IMR-90 (cell line): Measurements from ENCODE around the gene SFT2D2. TPM values are rescaled to one million over a fixed set of nuclear protein-coding genes. Genes with fewer than 3 reads are reported as not detected.

Experiments used
- ATAC-seq: fragments of 200-7000 bp; cut with Tn5 transposase; 2 replicates; pipeline ENCODE4 v1.9.1; 2020; ENCODE audit warnings: low read depth, mild to moderate bottlenecking, moderate library complexity
- BruUV-seq: library from RNA; stranded (reverse); fragments of 400-500 nt; replicated peaks from 2 replicates; lab custom pipeline; 2021; lab: Mats Ljungman, UMichigan
- CTCF ChIA-PET: fragments of 300-600 bp; formaldehyde crosslinking; extraction: SDS; loops from one replicate; lab custom pipeline; 2021; ENCODE audit warnings: antibody characterized with exemption; lab: Yijun Ruan, JAX
- POLR2A ChIA-PET: fragments of 300-600 bp; sonication (Branson Sonifier 250); formaldehyde crosslinking; loops from one replicate; lab custom pipeline; 2022; ENCODE audit warnings: antibody characterized with exemption; ENCODE audit not compliant: unreplicated experiment; lab: Charles Lee
- DNase-seq: peaks from one replicate; pipeline ENCODE4 v3.0.0; 2013
- H2AFZ ChIP-seq: replicated peaks from 2 replicates; pipeline ENCODE3; 2013; ENCODE audit warnings: low read length, mild to moderate bottlenecking; ENCODE audit not compliant: poor library complexity
- H2AK5ac ChIP-seq: 2 replicates; pipeline ENCODE4 v1.6.1; 2013; ENCODE audit warnings: low read depth, low read length, inconsistent platforms
- H2AK9ac ChIP-seq: replicated peaks from 2 replicates; pipeline ENCODE3; 2013; ENCODE audit warnings: mild to moderate bottlenecking, low read depth, low read length, moderate library complexity; ENCODE audit not compliant: poor library complexity
- H2BK120ac ChIP-seq: 2 replicates; pipeline ENCODE4 v1.6.1; 2013; ENCODE audit warnings: low read depth, low read length, inconsistent platforms
- H2BK15ac ChIP-seq: 3 replicates; pipeline ENCODE4 v1.6.1; 2013; ENCODE audit warnings: low read depth, low read length, inconsistent platforms
- H2BK20ac ChIP-seq: 2 replicates; pipeline ENCODE4 v1.6.1; 2013; ENCODE audit warnings: low read depth, mild to moderate bottlenecking, inconsistent platforms, low read length, moderate library complexity
- H2BK5ac ChIP-seq: 2 replicates; pipeline ENCODE4 v1.6.1; 2013; ENCODE audit warnings: mild to moderate bottlenecking, low read depth, low read length, inconsistent platforms; ENCODE audit not compliant: poor library complexity, severe bottlenecking
- H3K14ac ChIP-seq: replicated peaks from 2 replicates; pipeline ENCODE4 v1.6.1; 2013; ENCODE audit warnings: low read depth, low read length, inconsistent platforms
- H3K18ac ChIP-seq: 2 replicates; pipeline ENCODE4 v1.6.1; 2013; ENCODE audit warnings: low read depth, low read length, control low read depth
- H3K23ac ChIP-seq: 2 replicates; pipeline ENCODE4 v1.6.1; 2013; ENCODE audit warnings: low read depth, low read length, inconsistent platforms
- H3K27ac ChIP-seq: 2 replicates; pipeline ENCODE4 v1.5.1; 2013; ENCODE audit warnings: mild to moderate bottlenecking, control low read depth, low read length; ENCODE audit not compliant: insufficient read depth
- H3K27me3 ChIP-seq: 2 replicates; pipeline ENCODE4 v1.6.1; 2013; ENCODE audit warnings: low read length; ENCODE audit not compliant: control insufficient read depth, insufficient read depth
- H3K36me3 ChIP-seq: 2 replicates; pipeline ENCODE4 v1.6.1; 2013; ENCODE audit warnings: low read length, mixed read lengths; ENCODE audit not compliant: control insufficient read depth, insufficient read depth
- H3K4ac ChIP-seq: 2 replicates; pipeline ENCODE4 v1.6.1; 2013; ENCODE audit warnings: low read depth, low read length, inconsistent platforms
- H3K4me1 ChIP-seq: 2 replicates; pipeline ENCODE4 v1.6.1; 2013; ENCODE audit warnings: low read length, mixed read lengths; ENCODE audit not compliant: control insufficient read depth, insufficient read depth
- H3K4me2 ChIP-seq: 2 replicates; pipeline ENCODE4 v1.6.1; 2013; ENCODE audit warnings: low read depth, mild to moderate bottlenecking, control low read depth, low read length, moderate library complexity
- H3K4me3 ChIP-seq: 2 replicates; pipeline ENCODE4 v1.5.1; 2013; ENCODE audit warnings: low read depth, mild to moderate bottlenecking, control low read depth, low read length, moderate library complexity; ENCODE audit not compliant: insufficient read depth
- H3K56ac ChIP-seq: 2 replicates; pipeline ENCODE4 v1.6.1; 2013; ENCODE audit warnings: low read length, inconsistent platforms; ENCODE audit not compliant: insufficient read depth; ENCODE audit errors: extremely low read depth
- H3K79me1 ChIP-seq, 2 experiments: 2 replicates each; pipeline ENCODE4 v1.6.1; 2013; ENCODE audit warnings: low read length in 2 of 2, inconsistent platforms in 1 of 2, low read depth in 1 of 2
- H3K9ac ChIP-seq: 2 replicates; pipeline ENCODE4 v1.6.1; 2013; ENCODE audit warnings: low read depth, low read length, control low read depth
- H3K9me1 ChIP-seq: 2 replicates; pipeline ENCODE4 v1.6.1; 2013; ENCODE audit warnings: low read length, inconsistent platforms; ENCODE audit not compliant: insufficient read depth
- H3K9me3 ChIP-seq: 2 replicates; pipeline ENCODE4 v1.6.1; 2013; ENCODE audit warnings: low read length; ENCODE audit not compliant: control insufficient read depth, insufficient read depth
- H4K20me1 ChIP-seq: 2 replicates; pipeline ENCODE4 v1.6.1; 2013; ENCODE audit warnings: low read length, inconsistent platforms; ENCODE audit not compliant: insufficient read depth
- H4K5ac ChIP-seq: 2 replicates; pipeline ENCODE4 v1.6.1; 2013; ENCODE audit warnings: mild to moderate bottlenecking, low read depth, low read length, control low read depth
- H4K8ac ChIP-seq, 2 experiments: 2 replicates each; pipeline ENCODE4 v1.6.1; 2013; ENCODE audit warnings: low read depth in 2 of 2, low read length in 2 of 2, control low read depth in 1 of 2, inconsistent platforms in 1 of 2
- H4K91ac ChIP-seq: 2 replicates; pipeline ENCODE4 v1.6.1; 2013; ENCODE audit warnings: low read depth, low read length, inconsistent platforms; ENCODE audit not compliant: insufficient read depth
- CEBPB ChIP-seq: IDR thresholded peaks from 2 replicates; pipeline ENCODE4 v1.6.1; 2012; ENCODE audit warnings: low read depth, low read length, improper control_type of control experiment
- CTCF ChIP-seq: conservative IDR thresholded peaks from 2 replicates; pipeline ENCODE4 v1.5.1; 2012; ENCODE audit warnings: mild to moderate bottlenecking, low read depth, low read length, improper control_type of control experiment
- MAFK ChIP-seq: IDR thresholded peaks from 2 replicates; pipeline ENCODE4 v1.6.1; 2012; ENCODE audit warnings: low read depth, low read length, improper control_type of control experiment
- NFE2L2 ChIP-seq: fragments of 150-350 bp; IDR thresholded peaks from 2 replicates; pipeline ENCODE4 v1.6.1; 2016; ENCODE audit warnings: low read depth, mild to moderate bottlenecking, low read length
- USF2 ChIP-seq: fragments of 150-350 bp; IDR thresholded peaks from 2 replicates; pipeline ENCODE4 v1.6.1; 2017; ENCODE audit warnings: mild to moderate bottlenecking, antibody characterized with exemption, low read length, low read depth
- WGBS, 2 experiments: methylation state at CpG; one replicate each; pipeline versions ENCODE4 v1.1.5 to v1.1.7; 2013; ENCODE audit warnings: missing lambda C conversion rate in 2 of 2; ENCODE audit not compliant: insufficient read length in 1 of 2; ENCODE audit errors: extremely low coverage in 2 of 2; 5-methylcytosine and 5-hydroxymethylcytosine counted together
- dilution Hi-C: fragments of 300-500 bp; cut with HindIII; formaldehyde crosslinking; loops from one replicate; pipeline ENCODE4 v1.14.3; 2018; ENCODE audit warnings: low sequenced_read_pairs; ENCODE audit not compliant: unreplicated experiment
- in situ Hi-C: fragments of 300-500 bp; cut with MboI; formaldehyde crosslinking; loops from 3 replicates; pipeline ENCODE4 v1.14.3; 2019; ENCODE audit warnings: low sequenced_read_pairs, inconsistent platforms, mixed read lengths
- intact Hi-C: fragments of 100-400 bp; cut with micrococcal nuclease; formaldehyde crosslinking; loops from 2 replicates; pipeline ENCODE4 v1.10.0; 2022
- polyA plus RNA-seq, 3 experiments: library from polyadenylated mRNA; depleted of rRNA; stranded (reverse); fragments of >200 nt; gene quantifications; 2 replicates each; pipeline ENCODE4 v1.2.3, GENCODE V29; 2012; ENCODE audit warnings: low replicate concordance in 1 of 3
- total RNA-seq: library from RNA; depleted of rRNA; stranded (reverse); fragments of >200 nt; gene quantifications from 2 replicates; pipeline ENCODE4 v1.2.3, GENCODE V29; 2012

The SFT2D2 gene
- total and polyA plus RNA-seq, 2 of the 4 experiments (the other 2 are of a cell fraction): 11.1 to 37.6 TPM

GRCh38 chr1:168178227-168178637 is 47.6 kb upstream of the SFT2D2 start:
- Histone ChIP-seq H4K5ac (peak overlapping the region; percentile 28), H4K91ac (peak overlapping the region; percentile 5; the same call in 1 of the 2 replicates), H3K23ac (no peak overlapping the region), H3K14ac (peak overlapping the region; percentile 13; the same call in 1 of the 2 replicates), H2AFZ (peak overlapping the region; percentile 99), H3K9me1 (no peaks in the 10 kb centered on the region), H3K4me1 (no peaks in the 10 kb centered on the region), H4K8ac (peak overlapping the region; percentile 49 to 91), H2AK5ac (no peak overlapping the region), H4K20me1 (no peaks in the 10 kb centered on the region), H3K36me3 (no peaks in the 10 kb centered on the region), H3K4ac (peak overlapping the region; percentile 26), H3K27me3 (no peaks in the 10 kb centered on the region), H2BK120ac (peak overlapping the region; percentile 13; the same call in 1 of the 2 replicates), H3K9ac (no peak overlapping the region), H3K9me3 (no peaks in the 10 kb centered on the region), H3K79me1 (peaks cover 9 to 19% of the 10 kb centered on the region in 2 experiments), H3K56ac (0 out of 2 replicates have a peak overlapping the region, but pooled peaks have one; percentile 2), H2BK20ac (peak overlapping the region; percentile 7), H3K4me2 (peak overlapping the region; percentile 31), H3K4me3 (peak overlapping the region; percentile 20; the same call in 1 of the 2 replicates), H3K18ac (peak overlapping the region; percentile 40; the same call in 1 of the 2 replicates), H2BK15ac (peak overlapping the region; percentile 50; the same call in 2 of the 3 replicates), H2BK5ac (peak overlapping the region; percentile 61), H3K27ac (peak overlapping the region; percentile 7; the same call in 1 of the 2 replicates), H2AK9ac (no peak overlapping the region)
- 86% methylated on average over 2 of the region's 5 CpGs; no CpG with 5 or more reads in 1 of the 2 experiments for WGBS, 2 experiments
- in situ Hi-C loops (no loop called here), dilution Hi-C loops (no loop called here), intact Hi-C loops (loop anchor here (2.0 to 5.0 kb wide), 2 partner anchors 41 to 461 kb away; partner anchors contain the start of gene GPR161)
- no peak for ATAC-seq
- TF ChIP-seq NFE2L2: no peak
- TF ChIP-seq CEBPB: no peak
- no peak for TF ChIP-seq MAFK
- no peak for TF ChIP-seq USF2
- TF ChIP-seq CTCF: no peak
- DNase-seq: no peak
- POLR2A ChIA-PET: no interaction called here
- no TSS peak for BruUV-seq
- CTCF ChIA-PET: no interaction called here
